GM12878 (cell line): ENCODE measurements around the gene VSIG10L2. TPM values are rescaled to one million over a fixed set of nuclear protein-coding genes. Genes with fewer than 3 reads are reported as not detected.

Experiments used
- ATAC-seq: fragments of 200-7000 bp; cut with Tn5 transposase; 3 replicates; pipeline ENCODE4 v1.9.1; 2020; ENCODE audit warnings: mild to moderate bottlenecking, moderate library complexity
- BruUV-seq: library from RNA; stranded (reverse); fragments of 400-500 nt; replicated peaks from 2 replicates; lab custom pipeline; 2021; lab: Mats Ljungman, UMichigan
- CTCF ChIA-PET: fragments of 300-600 bp; sonication (Branson Sonifier 250); formaldehyde crosslinking; extraction: SDS; loops from one replicate; lab custom pipeline; 2021; ENCODE audit warnings: inconsistent platforms; lab: Yijun Ruan, JAX
- POLR2A ChIA-PET: fragments of 350-600 bp; formaldehyde crosslinking; extraction: SDS; loops from one replicate; lab custom pipeline; 2021; ENCODE audit warnings: inconsistent platforms; lab: Charles Lee
- RAD21 ChIA-PET: fragments of 300-600 bp; sonication (Branson Sonifier 250); formaldehyde crosslinking; loops from one replicate; lab custom pipeline; 2023; ENCODE audit warnings: antibody characterized with exemption; ENCODE audit not compliant: unreplicated experiment; lab: Charles Lee
- SMC1A ChIA-PET: fragments of 300-600 bp; sonication (Branson Sonifier 250); formaldehyde crosslinking; loops from one replicate; lab custom pipeline; 2023; ENCODE audit not compliant: unreplicated experiment, uncharacterized antibody; lab: Charles Lee
- DNase-seq: peaks from one replicate; pipeline ENCODE4 v3.0.0-alpha.2; 2011; ENCODE audit warnings: low read depth, low spot score
- FAIRE-seq: peaks from 3 replicates; lab custom pipeline; 2011; peaks lifted over from hg19 to GRCh38; lab: Jason Lieb, UNC
- H2AFZ ChIP-seq: 2 replicates; pipeline ENCODE4 v1.6.0; 2011; ENCODE audit warnings: low read depth, low read length, control low read depth; ENCODE audit not compliant: control insufficient read depth
- H3K27ac ChIP-seq: 2 replicates; pipeline ENCODE4 v1.5.1; 2011; ENCODE audit warnings: control low read depth; ENCODE audit not compliant: control insufficient read depth, insufficient read depth
- H3K27me3 ChIP-seq, 2 experiments: replicated peaks in 1 of 2; 2 replicates each; pipeline versions ENCODE4 v1.6.0 to v1.6.1; 2011; ENCODE audit warnings: low read length in 1 of 2; ENCODE audit not compliant: control insufficient read depth in 2 of 2, insufficient read depth in 2 of 2
- H3K36me3 ChIP-seq, 2 experiments: 2 replicates each; pipeline ENCODE4 v1.5.1; 2011; ENCODE audit warnings: low read length in 1 of 2; ENCODE audit not compliant: control insufficient read depth in 2 of 2, insufficient read depth in 2 of 2
- H3K4me1 ChIP-seq: 2 replicates; pipeline ENCODE4 v1.6.1; 2011; ENCODE audit warnings: mild to moderate bottlenecking, low read length, moderate library complexity, mixed read lengths; ENCODE audit not compliant: control insufficient read depth, insufficient read depth
- H3K4me2 ChIP-seq: 2 replicates; pipeline ENCODE4 v1.6.0; 2011; ENCODE audit warnings: control low read depth; ENCODE audit not compliant: control insufficient read depth, insufficient read depth
- H3K4me3 ChIP-seq: fragments of 200-600 bp; sonication (generic); 2 replicates; pipeline ENCODE4 v1.5.1; 2016
- H3K79me2 ChIP-seq: 2 replicates; pipeline ENCODE4 v1.6.0; 2011; ENCODE audit warnings: low read length; ENCODE audit not compliant: control insufficient read depth, insufficient read depth
- H3K9ac ChIP-seq: 2 replicates; pipeline ENCODE4 v1.8.0; 2011; ENCODE audit warnings: low read length, control low read depth, mixed read lengths; ENCODE audit not compliant: control insufficient read depth, insufficient read depth
- H3K9me3 ChIP-seq: replicated peaks from 3 replicates; pipeline ENCODE4 v1.5.1; 2011; ENCODE audit warnings: mild to moderate bottlenecking, low read length; ENCODE audit not compliant: control insufficient read depth, insufficient read depth
- H4K20me1 ChIP-seq: 2 replicates; pipeline ENCODE4 v1.6.0; 2011; ENCODE audit not compliant: control insufficient read depth, insufficient read depth
- ATF7 ChIP-seq: fragments of 450-650 bp; IDR thresholded peaks from 2 replicates; pipeline ENCODE4 v1.6.1; 2016; ENCODE audit warnings: low read depth, mild to moderate bottlenecking
- EZH2 ChIP-seq: IDR thresholded peaks from 2 replicates; pipeline ENCODE4 v1.6.1; 2012; ENCODE audit warnings: low read depth, mild to moderate bottlenecking, control low read depth, inconsistent platforms, low read length, borderline replicate concordance; ENCODE audit not compliant: control insufficient read depth
- FOS ChIP-seq: IDR thresholded peaks from 3 replicates; pipeline ENCODE4 v1.6.1; 2011; ENCODE audit warnings: borderline replicate concordance; ENCODE audit not compliant: insufficient read length; ENCODE audit errors: extremely low read depth
- HCFC1 ChIP-seq: fragments of 150-350 bp; IDR thresholded peaks from 2 replicates; pipeline ENCODE4 v1.6.1; 2014; ENCODE audit warnings: low read length
- MEF2A ChIP-seq: IDR thresholded peaks from 2 replicates; pipeline ENCODE4 v1.6.1; 2011; ENCODE audit warnings: low read depth, mild to moderate bottlenecking, low read length, moderate library complexity; ENCODE audit not compliant: insufficient read depth
- POU2F2 ChIP-seq: IDR thresholded peaks from 3 replicates; pipeline ENCODE4 v1.6.1; 2011; ENCODE audit warnings: low read depth, mild to moderate bottlenecking, low read length, borderline replicate concordance
- ZBTB33 ChIP-seq: fragments of 450-650 bp; IDR thresholded peaks from 2 replicates; pipeline ENCODE4 v1.6.1; 2017; ENCODE audit warnings: mild to moderate bottlenecking
- ZNF24 ChIP-seq: fragments of 450-650 bp; IDR thresholded peaks from 2 replicates; pipeline ENCODE4 v1.6.1; 2017; ENCODE audit warnings: antibody characterized with exemption, mild to moderate bottlenecking
- ZNF687 ChIP-seq: fragments of 450-650 bp; IDR thresholded peaks from 2 replicates; pipeline ENCODE4 v1.6.1; 2017; ENCODE audit warnings: mild to moderate bottlenecking, moderate library complexity
- in situ Hi-C: fragments of 300-500 bp; cut with MboI; formaldehyde crosslinking; loops from 9 replicates; pipeline ENCODE4 v1.14.3; 2018; ENCODE audit warnings: mixed read lengths
- intact Hi-C: fragments of 100-400 bp; cut with micrococcal nuclease; formaldehyde crosslinking; loops from one replicate; pipeline ENCODE4 v1.14.2; 2022; ENCODE audit not compliant: unreplicated experiment
- polyA plus RNA-seq, 11 experiments: library from polyadenylated mRNA; depleted of rRNA in 4 of 11; unstranded in 6 of 11; stranded (reverse) in 5 of 11; fragments of >200 nt; fragmentation: Nextera tagmentation in 4 of 11; fragmentation: Illumina TruSeq in 1 of 11; extraction: Ambion mirVana in 4 of 11; extraction: Trizol in 1 of 11; gene quantifications; 1 replicate in 1 of 11; 2 replicates in 10 of 11; pipeline versions ENCODE4 v1.2.1 to v1.2.3, GENCODE V29; 2011 to 2016; ENCODE audit warnings: inconsistent platforms in 2 of 11, missing spikeins in 2 of 11, low read depth in 1 of 11
- total RNA-seq, 4 experiments: library from RNA; depleted of rRNA in 3 of 4; stranded (reverse); fragments of >200 nt in 3 of 4; fragmentation: Illumina TruSeq in 1 of 4; extraction: Trizol in 1 of 4; gene quantifications; 2 replicates each; pipeline versions ENCODE4 v1.2.1 to v1.2.3, GENCODE V29; 2013 to 2021
- TF ChIP-seq, protein P1 (sequence below): fragments of 450-650 bp; formaldehyde crosslinking; IDR thresholded peaks from 2 replicates; pipeline ENCODE4 v1.5.0; 2022; ENCODE audit warnings: mild to moderate bottlenecking, missing genetic modification characterization
- TF ChIP-seq, protein P2 (sequence below): fragments of 450-650 bp; IDR thresholded peaks from 2 replicates; pipeline ENCODE4 v1.6.1; 2017; ENCODE audit warnings: borderline replicate concordance

The VSIG10L2 gene
- total and polyA plus RNA-seq, 10 of the 15 experiments (the other 5 are each of a cell fraction or from before 2014, with no cell fraction given), result 0.02 TPM; not detected in 9

GRCh38 chr11:125975634-125976033 lies 29.8 kb downstream of the VSIG10L2 start (continued):
- TF ChIP-seq ZNF687, result no peak
- TF ChIP-seq HCFC1, result no peak

- H3K9ac ChIP-seq, result no peak overlapping the region
- no peak overlapping the region for H2AFZ ChIP-seq
- H3K79me2 ChIP-seq, result no peaks in the 10 kb centered on the region
- SMC1A ChIA-PET, result interaction anchor here (0.8 to 1.9 kb wide), 3 partner anchors 14 to 63 kb away, joined by 3 to 5 read pairs (median 3); no protein-coding TSS in a partner anchor
- in situ Hi-C loops (no loop called here), intact Hi-C loops (no loop called here)
- H3K27me3 ChIP-seq, result no peaks in the 10 kb centered on the region; a peak in 1 of 4 replicates
- H3K27ac ChIP-seq, result no peak overlapping the region
- H3K9me3 ChIP-seq, result no peaks in the 10 kb centered on the region
- FAIRE-seq (no peak), ATAC-seq (no peak), DNase-seq (no peak)
- no peak overlapping the region for H3K4me2 ChIP-seq
- H4K20me1 ChIP-seq, result no peaks in the 10 kb centered on the region
- no peaks in the 10 kb centered on the region for H3K36me3 ChIP-seq
- POLR2A ChIA-PET, result interaction anchor here (0.9 kb wide), 1 partner anchor 64 kb away, joined by 4 read pairs; no protein-coding TSS in a partner anchor
- RAD21 ChIA-PET, result no interaction called here
- CTCF ChIA-PET, result interaction anchor here (0.9 to 2.4 kb wide), 2 partner anchors 33 to 217 kb away, joined by 3 to 7 read pairs; no protein-coding TSS in a partner anchor
- H3K4me1 ChIP-seq, result no peaks in the 10 kb centered on the region
- H3K4me3 ChIP-seq, result no peak overlapping the region
- no TSS peak for BruUV-seq
- TF ChIP-seq EZH2 (no peak), POU2F2 (no peak), FOS (no peak), ZBTB33 (no peak), ATF7 (no peak), ZNF24 (no peak), MEF2A (no peak)
- TF ChIP-seq, protein P1, sequence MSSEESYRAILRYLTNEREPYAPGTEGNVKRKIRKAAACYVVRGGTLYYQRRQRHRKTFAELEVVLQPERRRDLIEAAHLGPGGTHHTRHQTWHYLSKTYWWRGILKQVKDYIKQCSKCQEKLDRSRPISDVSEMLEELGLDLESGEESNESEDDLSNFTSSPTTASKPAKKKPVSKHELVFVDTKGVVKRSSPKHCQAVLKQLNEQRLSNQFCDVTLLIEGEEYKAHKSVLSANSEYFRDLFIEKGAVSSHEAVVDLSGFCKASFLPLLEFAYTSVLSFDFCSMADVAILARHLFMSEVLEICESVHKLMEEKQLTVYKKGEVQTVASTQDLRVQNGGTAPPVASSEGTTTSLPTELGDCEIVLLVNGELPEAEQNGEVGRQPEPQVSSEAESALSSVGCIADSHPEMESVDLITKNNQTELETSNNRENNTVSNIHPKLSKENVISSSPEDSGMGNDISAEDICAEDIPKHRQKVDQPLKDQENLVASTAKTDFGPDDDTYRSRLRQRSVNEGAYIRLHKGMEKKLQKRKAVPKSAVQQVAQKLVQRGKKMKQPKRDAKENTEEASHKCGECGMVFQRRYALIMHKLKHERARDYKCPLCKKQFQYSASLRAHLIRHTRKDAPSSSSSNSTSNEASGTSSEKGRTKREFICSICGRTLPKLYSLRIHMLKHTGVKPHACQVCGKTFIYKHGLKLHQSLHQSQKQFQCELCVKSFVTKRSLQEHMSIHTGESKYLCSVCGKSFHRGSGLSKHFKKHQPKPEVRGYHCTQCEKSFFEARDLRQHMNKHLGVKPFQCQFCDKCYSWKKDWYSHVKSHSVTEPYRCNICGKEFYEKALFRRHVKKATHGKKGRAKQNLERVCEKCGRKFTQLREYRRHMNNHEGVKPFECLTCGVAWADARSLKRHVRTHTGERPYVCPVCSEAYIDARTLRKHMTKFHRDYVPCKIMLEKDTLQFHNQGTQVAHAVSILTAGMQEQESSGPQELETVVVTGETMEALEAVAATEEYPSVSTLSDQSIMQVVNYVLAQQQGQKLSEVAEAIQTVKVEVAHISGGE (CRISPR knock-in tag), result no peak
- TF ChIP-seq, protein P2, sequence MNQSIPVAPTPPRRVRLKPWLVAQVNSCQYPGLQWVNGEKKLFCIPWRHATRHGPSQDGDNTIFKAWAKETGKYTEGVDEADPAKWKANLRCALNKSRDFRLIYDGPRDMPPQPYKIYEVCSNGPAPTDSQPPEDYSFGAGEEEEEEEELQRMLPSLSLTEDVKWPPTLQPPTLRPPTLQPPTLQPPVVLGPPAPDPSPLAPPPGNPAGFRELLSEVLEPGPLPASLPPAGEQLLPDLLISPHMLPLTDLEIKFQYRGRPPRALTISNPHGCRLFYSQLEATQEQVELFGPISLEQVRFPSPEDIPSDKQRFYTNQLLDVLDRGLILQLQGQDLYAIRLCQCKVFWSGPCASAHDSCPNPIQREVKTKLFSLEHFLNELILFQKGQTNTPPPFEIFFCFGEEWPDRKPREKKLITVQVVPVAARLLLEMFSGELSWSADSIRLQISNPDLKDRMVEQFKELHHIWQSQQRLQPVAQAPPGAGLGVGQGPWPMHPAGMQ, result no peak
Observed at GRCh38 chr11:125976156-125976555, 30.3 kb downstream of the VSIG10L2 start.
